ENCODE measurements around the gene RIMBP2.

The RIMBP2 gene

DNA sequence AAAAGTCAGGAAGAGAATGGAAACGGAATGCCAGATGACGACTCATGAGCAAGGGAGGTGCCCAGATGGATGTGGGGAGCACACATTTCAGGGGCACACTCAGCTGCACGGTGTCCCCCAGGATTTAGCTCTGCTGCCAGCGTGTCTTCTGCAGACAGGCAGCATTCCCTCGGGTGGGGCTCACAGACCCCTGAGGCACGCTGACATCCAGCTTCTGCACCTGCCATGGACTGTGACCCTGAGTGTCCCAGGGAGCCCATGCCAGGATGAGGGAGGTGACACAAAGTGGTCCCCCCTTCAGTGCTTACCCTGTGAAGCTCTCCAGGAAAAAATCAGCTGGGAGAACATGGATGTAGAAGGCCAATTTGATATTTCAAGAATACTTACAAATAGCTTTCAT lies 294.2 kb downstream of the RIMBP2 start:
- FAIRE-seq: no peak
- no peak for DNase-seq (ENCODE audit: extremely low spot score, insufficient read length, low read depth)

DNA sequence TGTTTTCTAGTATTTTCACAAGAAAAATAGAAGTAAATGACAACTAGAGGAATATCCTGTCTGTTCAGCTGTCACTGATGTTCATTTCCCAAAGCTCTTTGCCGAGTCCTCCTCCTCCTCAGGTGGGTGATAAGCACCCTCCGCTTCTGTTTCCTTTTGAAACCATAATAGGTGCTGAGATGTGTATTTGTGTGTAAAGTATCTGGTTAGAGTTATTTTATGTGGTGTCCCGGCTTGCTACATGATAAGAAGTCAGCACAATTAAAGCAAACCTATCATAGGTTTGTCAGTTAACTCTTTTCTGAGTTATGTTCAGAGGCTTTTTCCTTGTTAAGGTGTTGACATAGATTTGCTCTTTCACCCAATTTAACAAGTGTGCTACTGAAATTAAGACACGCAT lies 296.0 kb downstream of the RIMBP2 start:
- no peak for DNase-seq (ENCODE audit: extremely low spot score, insufficient read length, low read depth)
- FAIRE-seq: no peak

DNA sequence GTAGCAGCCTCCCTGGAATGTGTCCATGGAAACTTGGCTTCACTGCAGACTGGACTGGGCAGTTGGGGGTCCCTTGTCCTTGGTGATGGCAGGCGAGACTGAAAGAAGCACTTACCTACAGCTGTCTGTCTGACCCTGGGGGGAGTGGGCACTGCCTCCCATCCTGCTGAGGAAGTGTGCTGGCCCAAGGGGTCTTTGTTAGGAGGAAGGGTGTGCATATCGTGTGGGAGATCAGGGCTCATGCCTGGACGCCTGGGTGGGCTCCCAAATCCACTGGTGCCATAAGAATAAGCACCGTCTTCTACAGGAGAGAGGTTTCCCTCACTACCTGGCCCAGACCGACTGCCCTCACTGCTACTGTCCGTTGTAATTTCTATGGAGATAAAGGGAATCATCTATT lies 297.0 kb downstream of the RIMBP2 start:
- FAIRE-seq: no peak

DNA sequence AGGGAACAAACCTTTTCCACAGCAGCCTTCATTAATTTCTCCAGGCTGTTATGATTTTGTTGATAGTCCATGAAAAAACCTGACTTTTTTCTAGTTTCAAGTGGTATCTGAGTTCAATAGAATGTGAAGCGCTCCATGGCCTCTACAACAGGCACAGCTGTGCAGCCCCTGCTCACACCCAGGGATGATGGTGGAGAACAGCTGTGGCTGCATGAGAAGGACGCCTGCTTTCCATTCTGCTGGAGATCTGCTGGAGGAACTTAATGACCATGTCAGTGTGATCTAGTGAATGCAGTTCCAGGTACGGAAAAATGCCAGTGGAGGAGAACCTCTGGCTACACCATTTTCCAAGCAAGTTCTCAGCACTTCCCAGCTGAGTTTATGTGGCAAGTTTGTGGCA lies 297.8 kb downstream of the RIMBP2 start:
- no peak for FAIRE-seq
- DNase-seq (ENCODE audit: extremely low spot score, insufficient read length, low read depth): no peak

More for the DNA sequence above, 297.0 kb downstream of the RIMBP2 start:
- DNase-seq (ENCODE audit: extremely low spot score, insufficient read length, low read depth): no peak

DNA sequence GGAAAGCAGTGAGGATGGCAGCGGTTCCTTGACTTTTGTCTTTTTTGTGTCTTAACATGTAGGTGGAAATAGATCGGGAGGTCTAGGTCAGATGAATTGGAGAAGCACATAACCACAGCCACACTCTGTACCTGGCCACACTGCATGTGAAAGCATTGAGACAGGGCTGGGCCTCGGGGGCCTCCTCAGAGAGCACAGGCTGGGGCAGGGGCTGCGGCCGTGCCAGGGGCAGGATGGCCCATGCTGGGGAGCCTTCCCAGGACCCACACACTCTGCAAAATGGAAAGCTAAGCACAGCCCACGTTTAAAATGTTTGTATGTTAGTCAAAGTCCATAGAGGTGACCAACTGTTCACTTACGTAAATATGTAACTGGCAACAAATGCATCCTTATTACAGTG lies 301.7 kb downstream of the RIMBP2 start:
- no peak for DNase-seq (ENCODE audit: extremely low spot score, insufficient read length, low read depth)
- FAIRE-seq: no peak

DNA sequence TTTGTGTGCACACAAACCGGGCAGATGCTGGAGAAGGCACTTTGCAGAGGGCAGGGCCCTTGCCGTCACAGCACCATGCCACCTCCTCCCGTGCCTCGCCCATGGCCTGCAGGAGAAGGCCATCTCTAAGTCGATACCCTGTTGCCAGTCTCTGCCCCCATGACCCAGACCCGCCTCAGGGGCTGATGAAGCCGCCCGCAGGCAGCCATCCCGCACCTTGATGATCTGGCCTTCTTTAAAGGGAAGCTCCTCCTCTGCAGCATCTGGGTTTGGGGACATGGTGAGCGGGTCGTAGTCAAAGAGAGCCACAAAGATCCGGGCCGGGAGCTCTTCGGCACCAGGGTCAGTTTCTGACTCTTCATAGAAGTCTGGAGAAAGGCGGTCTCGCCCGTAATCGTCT lies 302.2 kb downstream of the RIMBP2 start:
- no peak for FAIRE-seq
- no peak for DNase-seq (ENCODE audit: extremely low spot score, insufficient read length, low read depth)

DNA sequence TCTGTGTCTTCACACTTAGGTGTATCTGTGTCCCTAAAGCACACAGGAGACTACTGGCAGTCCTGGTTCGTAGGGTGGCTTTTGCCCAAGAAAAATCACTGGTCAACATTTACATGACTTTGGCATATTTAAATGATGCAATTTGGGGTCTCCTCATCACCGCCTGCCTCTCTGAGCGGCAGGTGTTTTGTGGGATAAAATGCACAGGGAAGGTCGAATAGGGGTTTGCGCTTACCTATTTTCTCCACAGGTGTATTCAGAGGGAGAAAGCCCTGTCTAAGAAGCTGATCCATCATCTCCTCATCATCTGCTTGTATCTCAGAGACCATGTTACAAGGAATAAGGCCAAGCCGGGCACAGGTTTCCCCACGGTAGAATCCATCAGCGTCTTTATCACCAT lies 303.7 kb downstream of the RIMBP2 start:
- no peak for FAIRE-seq
- DNase-seq (ENCODE audit: extremely low spot score, insufficient read length, low read depth): no peak

DNA sequence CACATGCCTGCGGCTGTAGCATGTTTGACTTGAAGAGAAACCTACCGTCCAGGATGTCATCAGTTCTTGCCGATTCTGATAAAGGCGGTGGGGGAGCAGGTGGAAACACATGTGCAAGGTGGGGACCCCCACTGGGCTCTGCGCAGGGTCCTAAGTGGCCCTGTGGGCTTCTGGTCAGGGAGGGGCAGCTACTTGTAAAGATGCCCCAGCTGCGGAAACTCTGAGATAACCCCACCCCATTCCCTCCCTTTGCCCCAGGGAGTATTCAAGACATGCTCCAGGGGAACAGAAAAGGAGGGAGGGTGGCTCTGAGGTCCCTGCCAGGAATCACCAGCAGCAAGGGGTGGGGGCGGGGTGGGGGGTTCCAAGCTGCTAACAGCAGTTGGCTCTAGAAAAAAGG lies 310.8 kb downstream of the RIMBP2 start:
- FAIRE-seq (no peak), DNase-seq (ENCODE audit: extremely low spot score, insufficient read length, low read depth) (no peak)

DNA sequence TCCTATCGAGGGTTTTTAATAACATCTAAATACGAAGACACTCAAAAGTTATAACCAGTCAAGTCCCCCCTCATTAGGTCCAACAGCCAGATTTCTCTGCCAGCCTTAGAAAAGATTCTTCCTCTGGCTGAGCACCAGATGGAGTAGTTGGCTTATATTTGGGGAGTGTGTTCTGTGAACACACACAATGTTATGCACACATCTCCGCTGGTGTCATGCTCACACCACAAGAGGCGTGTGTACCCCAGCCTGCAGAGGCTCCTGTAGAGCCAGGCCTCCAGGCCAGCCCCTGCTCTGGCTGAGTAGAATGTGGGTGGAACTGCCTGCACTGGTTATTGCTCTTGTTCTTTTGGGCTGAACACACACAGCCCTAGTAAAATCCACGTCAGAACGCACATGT lies 314.4 kb downstream of the RIMBP2 start:
- DNase-seq (ENCODE audit: extremely low spot score, insufficient read length, low read depth) (no peak), FAIRE-seq (no peak)

DNA sequence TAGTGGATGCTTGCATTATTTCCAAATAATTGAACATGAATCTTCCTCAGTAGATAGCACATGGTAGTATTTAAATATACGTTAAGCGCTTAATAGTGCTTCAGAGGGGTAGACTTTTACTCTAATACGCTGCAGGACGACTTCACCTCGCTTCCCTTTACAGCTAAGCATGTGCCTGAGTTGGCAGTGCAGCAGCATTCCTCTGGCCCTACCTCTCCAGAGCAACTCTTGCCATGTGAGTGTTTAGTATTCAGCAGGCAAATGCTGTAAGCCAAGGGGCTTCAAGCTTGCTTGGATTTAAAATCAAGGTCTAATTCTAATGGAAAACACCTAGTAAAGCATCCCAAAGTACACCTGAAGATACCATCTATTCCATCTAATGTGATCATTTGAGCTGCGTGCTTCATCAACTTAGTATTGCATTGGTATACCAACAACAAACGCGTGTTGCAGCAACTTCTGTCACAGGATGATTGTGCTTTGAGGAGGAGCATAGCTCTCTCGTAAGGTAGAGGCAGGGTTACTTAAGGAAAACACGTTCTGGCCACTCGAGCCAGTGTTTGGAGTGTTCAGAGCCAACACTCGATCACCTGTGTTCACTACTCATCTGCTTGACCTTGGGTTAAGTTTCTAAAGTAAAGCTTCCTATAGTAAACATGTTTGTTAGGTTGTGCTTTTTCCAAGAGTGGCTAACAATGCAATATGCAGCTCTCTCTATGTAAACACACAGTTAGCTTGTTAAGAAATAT lies 317.8 kb downstream of the RIMBP2 start:
- DNase-seq (ENCODE audit: extremely low spot score, insufficient read length, low read depth) (no peak), FAIRE-seq (no peak)

DNA sequence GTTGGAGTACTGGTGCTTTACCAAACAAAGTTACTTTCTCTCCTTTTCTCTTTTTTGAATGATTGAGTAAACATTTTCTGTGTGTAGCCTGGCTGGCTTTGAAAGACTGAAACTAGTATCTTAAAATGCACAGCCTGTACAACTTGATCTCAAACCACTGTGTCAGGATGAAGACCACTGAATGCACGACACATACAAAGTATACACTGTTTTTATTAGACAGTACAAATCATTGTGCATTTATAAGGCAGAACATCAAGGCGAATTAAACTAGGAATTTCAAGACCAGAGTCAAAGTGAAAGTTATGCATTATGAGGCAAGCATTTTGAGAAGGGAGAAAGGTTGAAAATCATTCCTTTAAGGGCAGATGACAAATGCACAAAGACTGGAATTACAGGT lies 319.4 kb downstream of the RIMBP2 start:
- DNase-seq (ENCODE audit: extremely low spot score, insufficient read length, low read depth) (no peak), FAIRE-seq (no peak)

DNA sequence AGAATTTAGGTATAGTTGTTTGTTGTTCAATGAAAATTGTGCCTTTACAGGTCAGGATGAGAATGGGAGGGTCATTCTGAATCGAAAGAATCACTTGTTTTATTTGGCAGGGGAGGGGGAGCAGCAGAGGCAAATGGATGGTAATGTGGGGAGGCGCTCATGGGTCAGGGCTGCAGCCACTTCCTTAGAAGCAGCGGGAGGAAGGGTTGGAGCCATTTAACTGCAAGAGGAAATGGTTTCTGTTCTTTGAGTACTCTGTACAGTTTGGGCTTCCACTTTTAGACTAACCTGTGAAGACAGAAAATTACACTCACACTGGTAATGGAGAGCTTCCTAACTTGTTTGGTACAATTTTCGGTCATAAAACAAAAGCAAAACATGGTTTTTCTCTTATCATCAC lies 321.2 kb downstream of the RIMBP2 start:
- no peak for FAIRE-seq
- DNase-seq (ENCODE audit: extremely low spot score, insufficient read length, low read depth): no peak

DNA sequence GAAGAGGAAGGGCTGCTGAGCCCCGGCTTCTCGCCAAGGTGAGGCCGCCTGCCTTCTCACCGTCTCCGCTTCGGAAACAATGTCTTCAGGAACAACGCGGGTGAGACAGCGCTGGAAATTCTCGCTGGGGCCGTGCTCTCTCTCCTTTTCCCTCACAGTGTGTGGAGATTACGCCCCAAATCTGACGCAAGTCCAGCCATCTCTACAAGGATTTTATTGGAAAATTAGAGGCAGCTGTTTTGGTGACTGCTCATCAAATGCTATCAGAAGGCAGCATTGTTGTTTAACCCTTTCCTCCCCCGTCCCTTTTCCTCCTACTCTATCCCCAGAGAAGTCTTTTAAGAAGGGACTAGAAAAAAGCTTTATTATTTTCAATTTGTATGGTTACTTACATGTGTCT lies 324.9 kb downstream of the RIMBP2 start:
- no peak for FAIRE-seq
- DNase-seq (ENCODE audit: extremely low spot score, insufficient read length, low read depth): no peak

DNA sequence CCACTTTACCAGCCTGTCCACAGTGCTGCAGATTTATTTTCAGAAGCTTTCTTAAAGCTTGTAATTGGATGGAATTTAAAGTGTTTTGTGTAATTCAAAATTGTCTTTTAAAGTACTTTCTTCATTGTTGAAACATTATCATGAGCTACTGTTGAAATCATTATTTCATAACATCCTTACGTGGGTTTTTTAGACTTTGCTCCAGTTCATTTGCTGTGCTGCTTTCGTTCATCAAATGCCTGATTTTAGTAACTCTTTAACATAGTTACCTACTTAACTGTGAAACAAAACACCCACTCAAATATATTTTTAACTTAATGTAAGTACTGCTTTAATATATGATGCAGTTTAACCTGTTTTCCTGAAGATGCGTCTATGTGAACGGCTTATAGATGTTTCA lies 330.9 kb downstream of the RIMBP2 start:
- FAIRE-seq (no peak), DNase-seq (ENCODE audit: extremely low spot score, insufficient read length, low read depth) (no peak)

DNA sequence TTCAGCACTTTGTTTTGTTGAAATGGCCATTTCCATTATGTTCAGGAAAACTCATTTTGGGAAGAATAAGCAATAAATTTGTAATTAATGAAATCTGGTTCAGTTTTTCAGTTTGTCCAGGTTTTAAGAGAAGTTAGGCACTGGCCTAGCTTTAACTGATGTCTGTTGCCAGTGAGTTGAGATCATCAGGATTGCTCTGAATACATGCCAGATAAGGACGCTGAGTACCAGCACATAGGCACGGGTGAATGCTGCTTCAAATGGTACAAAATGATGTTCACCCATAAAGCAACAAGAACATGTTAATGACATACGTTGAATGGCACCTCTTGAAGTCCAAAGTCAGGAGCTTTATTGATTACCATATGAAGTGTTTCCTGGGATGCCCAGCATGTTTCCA lies 331.9 kb downstream of the RIMBP2 start:
- DNase-seq (ENCODE audit: extremely low spot score, insufficient read length, low read depth): no peak
- FAIRE-seq: no peak

DNA sequence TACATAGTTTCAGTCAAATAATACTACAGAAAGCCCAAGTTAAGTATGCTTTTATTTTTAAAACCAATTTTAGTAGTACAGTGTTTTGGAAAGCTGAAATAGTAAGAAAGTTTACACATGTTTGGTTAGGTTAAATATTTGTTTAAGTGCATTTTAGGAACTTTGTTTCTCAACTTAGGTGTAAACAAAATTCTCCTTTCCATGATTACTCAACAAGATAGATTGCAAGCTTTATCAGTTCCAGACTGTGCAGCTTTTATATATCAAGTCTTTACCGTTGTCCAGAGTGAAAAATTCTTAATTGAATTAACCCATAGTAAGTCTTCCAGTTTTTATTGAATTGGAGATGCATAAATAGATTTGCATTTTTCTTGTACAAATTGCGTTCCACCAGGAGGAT lies 333.3 kb downstream of the RIMBP2 start:
- FAIRE-seq: no peak
- no peak for DNase-seq (ENCODE audit: extremely low spot score, insufficient read length, low read depth)

DNA sequence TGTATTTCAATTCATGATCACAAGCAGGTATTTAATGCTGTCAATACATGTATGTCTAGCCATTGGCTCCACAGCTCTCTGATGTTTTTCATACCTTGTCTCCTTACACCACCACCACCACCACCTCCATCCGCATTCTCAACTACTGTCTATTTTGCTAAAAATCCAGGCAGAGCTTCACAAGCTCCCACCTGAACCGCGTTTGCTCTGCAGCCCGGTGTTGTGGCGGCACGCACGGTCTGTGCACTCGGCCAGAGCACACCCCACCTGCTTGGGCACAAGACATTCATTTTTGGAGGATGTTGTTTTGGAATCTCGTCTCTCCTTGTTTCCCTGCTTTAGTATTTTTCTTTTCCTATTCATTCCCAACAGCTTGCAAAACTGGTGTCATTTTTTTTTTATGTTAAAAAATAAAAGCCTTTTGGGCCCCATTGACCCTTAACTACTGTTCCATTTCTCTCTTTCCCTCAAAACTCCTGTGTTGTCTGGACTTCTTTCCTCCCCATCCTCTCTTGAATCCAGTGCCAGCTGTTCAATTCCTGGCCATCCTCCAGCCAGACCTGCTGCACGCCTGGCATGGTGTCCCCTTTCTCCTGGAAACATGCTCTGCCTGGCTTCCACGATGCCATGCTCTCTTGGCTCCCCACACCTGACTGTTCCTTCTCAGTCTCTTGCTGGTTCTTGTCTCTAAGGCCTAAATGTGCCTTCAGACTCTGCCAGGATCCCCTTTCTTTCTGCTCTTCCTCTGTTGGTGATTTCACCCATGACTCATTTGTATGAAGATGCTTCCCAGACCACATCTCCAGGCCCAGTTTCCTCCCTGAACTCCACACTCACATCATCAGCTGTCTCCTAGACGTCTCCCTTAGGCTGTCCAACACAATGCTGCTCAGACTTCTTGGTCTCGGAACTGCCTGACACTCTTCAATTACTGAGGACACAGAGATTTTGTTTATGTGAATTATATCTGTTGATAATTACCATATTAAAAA lies 340.5 kb downstream of the RIMBP2 start:
- DNase-seq (ENCODE audit: extremely low spot score, insufficient read length, low read depth) (no peak), FAIRE-seq (no peak)

DNA sequence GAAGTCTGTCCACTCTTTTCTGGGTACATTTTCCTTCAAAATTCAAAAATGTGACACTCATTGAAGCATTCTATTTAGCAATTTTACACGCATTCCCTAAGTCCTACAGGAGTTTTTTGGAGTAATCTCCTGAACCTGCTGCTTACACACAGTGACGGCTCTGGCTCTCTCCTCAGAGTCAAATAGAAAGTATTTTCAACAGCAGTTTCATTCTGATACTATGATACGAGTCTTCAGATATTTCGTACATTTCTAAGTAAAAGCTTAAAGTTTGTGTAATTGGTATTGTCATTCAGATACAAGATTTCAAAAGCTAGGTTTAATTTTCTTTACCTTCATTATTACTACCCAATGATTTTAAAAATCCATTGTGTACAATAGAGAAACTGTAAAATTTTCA lies 342.0 kb downstream of the RIMBP2 start:
- no peak for FAIRE-seq
- no peak for DNase-seq (ENCODE audit: extremely low spot score, insufficient read length, low read depth)

DNA sequence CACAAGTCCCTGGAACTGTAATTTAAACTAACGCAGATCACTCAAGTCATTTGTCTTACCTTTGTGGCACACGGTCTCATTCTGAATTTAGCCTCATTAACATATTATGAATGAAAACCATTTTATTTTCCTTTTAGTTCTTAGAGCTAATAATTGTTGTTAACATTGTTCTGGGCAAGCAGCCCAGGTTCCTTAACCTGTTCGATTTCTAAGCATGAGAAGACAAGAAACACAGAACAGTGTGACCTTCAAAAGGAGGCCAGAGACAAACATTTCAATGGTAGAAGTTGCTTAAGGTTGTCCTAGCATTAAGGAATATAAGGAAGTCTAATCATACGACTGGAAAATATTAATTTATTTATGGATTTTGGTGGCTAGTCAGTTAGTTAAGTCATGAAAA lies 343.2 kb downstream of the RIMBP2 start:
- DNase-seq (ENCODE audit: extremely low spot score, insufficient read length, low read depth) (no peak), FAIRE-seq (no peak)

DNA sequence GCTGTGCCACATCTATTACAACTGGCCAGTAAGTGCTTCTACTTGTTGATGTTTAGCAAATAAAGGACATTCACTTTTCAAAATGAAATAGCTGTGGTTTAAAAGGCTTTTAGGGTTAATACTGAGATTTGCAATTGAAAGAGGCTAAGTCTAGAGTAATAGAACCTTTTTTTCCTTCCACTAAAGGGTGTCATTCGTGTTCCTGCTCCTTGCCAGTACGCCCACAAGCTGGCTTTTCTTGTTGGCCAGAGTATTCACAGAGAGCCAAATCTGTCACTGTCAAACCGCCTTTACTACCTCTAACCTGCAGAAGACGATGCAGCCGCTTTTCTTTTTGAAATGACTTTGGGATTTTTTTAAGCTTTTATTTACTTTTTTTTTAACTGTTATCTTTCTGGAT lies 344.8 kb downstream of the RIMBP2 start:
- DNase-seq (ENCODE audit: extremely low spot score, insufficient read length, low read depth) (no peak), FAIRE-seq (no peak)

DNA sequence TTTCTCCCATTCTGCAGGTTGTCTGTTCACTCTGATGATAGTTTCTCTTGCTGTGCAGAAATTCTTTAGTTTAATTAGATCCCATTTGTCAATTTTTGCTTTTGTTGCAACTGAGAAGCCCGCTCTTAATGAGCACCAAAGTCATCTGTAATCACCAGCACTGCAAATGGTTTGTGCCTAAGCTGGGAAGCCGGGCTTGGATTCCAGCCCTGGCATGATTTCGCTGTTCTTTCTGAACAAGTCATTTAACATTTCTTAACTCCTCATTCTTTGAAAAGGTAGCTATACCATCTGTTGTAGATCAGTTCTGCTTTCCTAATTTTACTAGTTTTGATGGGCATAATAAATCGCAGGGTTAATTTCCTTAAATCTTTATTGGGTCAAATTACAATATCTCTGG lies 346.3 kb downstream of the RIMBP2 start:
- DNase-seq (ENCODE audit: extremely low spot score, insufficient read length, low read depth): no peak
- no peak for FAIRE-seq

Data from GM18507 (cell line).